Heart left ventricle (tissue), 13 donors: ENCODE data around the gene DRD2.

Experiments used
- POLR2A ChIP-seq, 2 donors: fragments of 450-650 bp; IDR thresholded peaks; one replicate each; pipeline ENCODE4 v1.6.1; 2017; ENCODE audit warnings: antibody characterized with exemption in 2 of 2, mild to moderate bottlenecking in 2 of 2, moderate library complexity in 2 of 2
- TF ChIP-seq, protein P1 (sequence below), 12 donors: fragments of 200-600 bp; sonication (generic) in 4 of 12; IDR thresholded peaks; one replicate each; pipeline versions ENCODE4 v1.5.0 to v1.8.0; 2018 to 2022; ENCODE audit warnings: antibody characterized with exemption in 12 of 12, mild to moderate bottlenecking in 5 of 12
- donor health status: ischemic (EF 13 %, LVEDD 7.1; RV severe dilation, severe dysfunction).
- donor health status: DM: no; HTN: yes; CAD: no.
- donor health status: DM: no; HTN: no; CAD: no.
- donor health status: ischemic (EF 25% LVEDD 6.9; RV normal size, moderate dysfunction).
- donor health status: ischemic (EF 25% LVEDD 5.7; RV mildly dilated, moderate dysfunction).
- donor health status: ischemic (EF 35%, LVEDD 5.7; RV mildly dilated, moderate dysfunction).
- donor health status: nonischemic (EF 11% LVEDD 7.7; RV severe dilation, severe dysfunction).
- donor health status: DM: yes; HTN: yes; CAD: no.
- donor health status: PGD.
- donor health status: ischemic (EF 29% LVEDD 5.4; RV normal size, mild dysfunction).
- donor health status: nonischemic (EF 23%, LVEDD 6.1; RV moderate dilation, normal function).

DNA sequence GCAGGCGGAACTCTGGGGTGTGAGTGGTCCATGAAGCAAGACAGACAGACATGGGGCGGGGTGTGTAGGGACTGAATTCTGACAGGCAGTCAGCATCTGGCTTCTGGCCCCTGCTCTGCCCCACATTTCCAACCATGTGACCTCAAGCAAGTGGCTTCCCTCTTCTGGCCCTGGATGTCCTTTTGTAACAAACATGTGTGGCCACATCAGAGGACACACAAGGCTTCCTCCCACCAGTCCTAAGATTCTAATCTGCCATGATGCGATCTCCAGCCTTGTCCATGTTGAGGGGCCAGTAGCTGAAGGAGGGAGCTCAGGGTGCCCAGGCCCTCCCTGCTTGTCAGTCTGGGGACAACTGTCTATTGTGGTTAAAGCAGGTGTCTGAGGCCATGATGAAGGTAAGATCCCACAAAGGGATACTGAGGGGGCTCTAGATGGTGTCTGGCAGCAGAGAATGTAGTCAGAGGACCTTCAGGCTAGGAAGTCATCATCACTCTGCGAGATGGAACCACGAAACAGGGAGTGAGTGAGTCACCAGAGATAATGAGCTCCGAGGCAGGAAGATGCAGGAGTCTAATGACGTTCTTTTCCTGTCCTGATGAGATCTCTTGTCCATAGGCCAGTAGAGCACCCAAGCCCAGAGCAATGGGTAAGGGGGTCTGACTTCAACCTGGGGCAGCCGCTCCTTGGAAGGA lies 27.4 kb downstream of the DRD2 start:
- TF ChIP-seq, protein P1, sequence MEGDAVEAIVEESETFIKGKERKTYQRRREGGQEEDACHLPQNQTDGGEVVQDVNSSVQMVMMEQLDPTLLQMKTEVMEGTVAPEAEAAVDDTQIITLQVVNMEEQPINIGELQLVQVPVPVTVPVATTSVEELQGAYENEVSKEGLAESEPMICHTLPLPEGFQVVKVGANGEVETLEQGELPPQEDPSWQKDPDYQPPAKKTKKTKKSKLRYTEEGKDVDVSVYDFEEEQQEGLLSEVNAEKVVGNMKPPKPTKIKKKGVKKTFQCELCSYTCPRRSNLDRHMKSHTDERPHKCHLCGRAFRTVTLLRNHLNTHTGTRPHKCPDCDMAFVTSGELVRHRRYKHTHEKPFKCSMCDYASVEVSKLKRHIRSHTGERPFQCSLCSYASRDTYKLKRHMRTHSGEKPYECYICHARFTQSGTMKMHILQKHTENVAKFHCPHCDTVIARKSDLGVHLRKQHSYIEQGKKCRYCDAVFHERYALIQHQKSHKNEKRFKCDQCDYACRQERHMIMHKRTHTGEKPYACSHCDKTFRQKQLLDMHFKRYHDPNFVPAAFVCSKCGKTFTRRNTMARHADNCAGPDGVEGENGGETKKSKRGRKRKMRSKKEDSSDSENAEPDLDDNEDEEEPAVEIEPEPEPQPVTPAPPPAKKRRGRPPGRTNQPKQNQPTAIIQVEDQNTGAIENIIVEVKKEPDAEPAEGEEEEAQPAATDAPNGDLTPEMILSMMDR (IDR thresholded peaks at IDR 0.05), result no peak
- no peak for TF ChIP-seq POLR2A (IDR thresholded peaks at IDR 0.05)
